Uterus (tissue), 4 donors: ENCODE results near the gene BHLHA15. TPM values are rescaled to one million over a fixed set of nuclear protein-coding genes. Genes with fewer than 3 reads are reported as not detected.

Experiments used
- DNase-seq, 2 donors: peaks; one replicate each; pipeline ENCODE4 v3.0.0-alpha.2; 2019 to 2020
- H3K27ac ChIP-seq, 2 donors: fragments of 200-600 bp; sonication (generic); 1 replicate in 1 of 2; 2 replicates in 1 of 2; pipeline ENCODE4 v1.5.1; 2016 to 2018
- H3K27me3 ChIP-seq, 2 donors: fragments of 200-600 bp; sonication (generic); one replicate each; pipeline ENCODE4 v1.5.1; 2018 to 2019; ENCODE audit warnings: control low read depth in 1 of 2
- H3K36me3 ChIP-seq, 2 donors: fragments of 200-600 bp; sonication (generic); one replicate each; pipeline ENCODE4 v1.5.1; 2019; ENCODE audit warnings: control low read depth in 1 of 2
- H3K4me1 ChIP-seq, 2 donors: fragments of 200-600 bp; sonication (generic); one replicate each; pipeline ENCODE4 v1.5.1; 2018 to 2019; ENCODE audit warnings: control low read depth in 1 of 2
- H3K4me3 ChIP-seq, 2 donors: fragments of 200-600 bp; sonication (generic); 1 replicate in 1 of 2; 2 replicates in 1 of 2; pipeline ENCODE4 v1.5.1; 2018 to 2019; ENCODE audit warnings: mild to moderate bottlenecking in 1 of 2
- H3K9me3 ChIP-seq, 2 donors: fragments of 200-600 bp; sonication (generic); one replicate each; pipeline ENCODE4 v1.5.1; 2019; ENCODE audit warnings: control low read depth in 1 of 2
- CTCF ChIP-seq, 4 experiments: fragments of 200-600 bp in 2 of 4; fragments of 450-650 bp in 2 of 4; sonication (generic) in 2 of 4; IDR thresholded peaks; one replicate each; pipeline ENCODE4 v1.5.1; 2016 to 2019; ENCODE audit warnings: antibody characterized with exemption in 4 of 4, mild to moderate bottlenecking in 2 of 4, moderate library complexity in 1 of 4
- POLR2A ChIP-seq, 2 donors: fragments of 450-650 bp; IDR thresholded peaks; one replicate each; pipeline ENCODE4 v1.6.1; 2016; ENCODE audit warnings: antibody characterized with exemption in 2 of 2, mild to moderate bottlenecking in 1 of 2, moderate library complexity in 1 of 2
- intact Hi-C: fragments of 100-400 bp; cut with DNase I; formaldehyde crosslinking; loops from one replicate; pipeline ENCODE4 v1.15.1; 2023; ENCODE audit warnings: low total_unique reads
- total RNA-seq, 4 donors: library from RNA; depleted of rRNA in 3 of 4; stranded (reverse); fragments of >200 nt in 3 of 4; gene quantifications; one replicate each; pipeline versions ENCODE4 v1.1.0 to v1.2.4, GENCODE V29; 2014 to 2023
- donor health status: DM: yes; HTN: yes; CAD: no.

BHLHA15 gene
- total RNA-seq, 4 donors from 2014 or later: 0.41 to 1.6 TPM; not detected in 2

- H3K4me1 ChIP-seq: no peaks in the 10 kb centered on the region
- H3K36me3 ChIP-seq: no peaks in the 10 kb centered on the region
- H3K27ac ChIP-seq: no peak overlapping the region
- intact Hi-C loops: loop anchor here (5.0 kb wide), 1 partner anchor 62 kb away; the partner anchor contains the start of gene LMTK2
- TF ChIP-seq POLR2A (IDR thresholded peaks at IDR 0.05) (no peak), CTCF (IDR thresholded peaks at IDR 0.05) (no peak)
- no peak overlapping the region for H3K4me3 ChIP-seq
- no peaks in the 10 kb centered on the region for H3K9me3 ChIP-seq
- DNase-seq: no peak
- no peaks in the 10 kb centered on the region for H3K27me3 ChIP-seq
Measured at GRCh38 chr7:98168904-98169621, 42.2 kb upstream of the BHLHA15 start.

GRCh38 chr7:98170966-98171365, 40.3 kb upstream of the BHLHA15 start:
- Histone ChIP-seq H3K4me1 (no peaks in the 10 kb centered on the region), H3K27me3 (no peaks in the 10 kb centered on the region), H3K4me3 (no peak overlapping the region), H3K36me3 (no peaks in the 10 kb centered on the region), H3K27ac (no peak overlapping the region), H3K9me3 (no peaks in the 10 kb centered on the region)
- intact Hi-C loops: no loop called here
- no peak for TF ChIP-seq POLR2A (IDR thresholded peaks at IDR 0.05)
- no peak for TF ChIP-seq CTCF (IDR thresholded peaks at IDR 0.05)
- DNase-seq: no peak

DNA sequence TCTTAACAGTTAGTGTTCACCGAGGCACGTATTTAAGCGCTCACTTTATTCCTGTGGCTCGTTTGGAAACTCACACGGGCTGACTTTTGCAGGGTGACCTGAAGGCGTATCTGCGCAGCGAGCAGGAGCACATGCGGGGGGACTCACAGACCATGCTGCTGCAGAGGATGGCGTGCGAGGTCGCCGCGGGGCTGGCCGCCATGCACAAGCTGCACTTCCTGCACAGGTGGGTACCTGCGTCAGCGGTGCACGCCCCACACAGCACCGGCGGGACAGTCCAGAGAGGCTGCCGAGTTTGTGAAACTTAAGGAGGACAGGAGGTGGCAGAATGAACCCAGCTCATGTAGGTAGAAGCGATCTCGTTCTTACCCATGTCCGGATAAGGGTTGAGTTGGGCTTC, 39.8 kb upstream of the BHLHA15 start:
- Histone ChIP-seq H3K27me3 (no peaks in the 10 kb centered on the region), H3K27ac (no peak overlapping the region), H3K4me3 (no peak overlapping the region), H3K4me1 (no peaks in the 10 kb centered on the region), H3K9me3 (no peaks in the 10 kb centered on the region), H3K36me3 (no peaks in the 10 kb centered on the region)
- intact Hi-C loops: no loop called here
- no peak for DNase-seq
- no peak for TF ChIP-seq CTCF (IDR thresholded peaks at IDR 0.05)
- TF ChIP-seq POLR2A (IDR thresholded peaks at IDR 0.05): no peak

DNA sequence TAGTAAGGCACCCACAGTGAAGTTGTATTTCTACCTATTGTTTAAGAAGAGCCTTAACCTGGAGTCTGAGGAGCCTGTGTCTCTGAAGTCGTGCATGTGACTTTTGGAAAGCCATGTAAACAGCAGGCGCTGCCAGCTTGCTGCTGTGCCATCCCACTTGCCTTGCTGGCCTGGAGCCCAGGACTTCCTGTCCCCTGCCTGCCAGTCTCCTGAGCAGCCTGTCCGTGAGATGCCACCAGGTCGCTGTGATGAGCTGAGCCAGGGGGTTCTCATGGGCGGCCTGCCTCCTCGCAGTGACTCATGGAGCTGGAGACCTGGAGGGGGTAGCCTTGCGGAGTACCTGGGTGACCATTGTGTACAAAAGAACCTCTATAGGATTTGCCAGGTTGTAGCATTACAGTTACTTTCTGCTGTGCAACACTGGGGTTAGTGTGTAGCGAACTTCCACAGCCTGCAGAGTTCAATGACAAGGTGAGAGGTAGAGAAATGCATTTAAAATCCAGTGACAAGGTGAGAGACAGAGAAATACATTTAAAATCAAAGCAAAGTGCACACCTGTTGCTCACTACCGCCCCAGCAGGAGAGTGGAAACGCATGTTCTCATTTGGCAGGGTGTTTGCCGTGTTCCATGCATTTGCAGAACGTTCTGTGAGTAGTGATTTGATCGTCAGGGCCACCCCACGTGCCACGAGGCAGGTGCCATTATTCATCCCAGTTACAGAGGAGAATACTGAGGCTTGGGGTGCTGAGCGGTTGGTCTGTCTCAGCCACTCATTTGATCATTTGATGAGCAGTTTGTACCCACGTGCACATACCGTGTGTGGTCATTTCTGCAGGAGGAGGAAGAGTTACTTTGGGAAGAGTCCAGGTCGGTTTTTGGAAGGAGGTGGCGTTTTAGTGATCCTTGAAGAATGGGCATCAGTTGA, 36.6 kb upstream of the BHLHA15 start:
- Histone ChIP-seq H3K4me1 (no peaks in the 10 kb centered on the region), H3K36me3 (no peaks in the 10 kb centered on the region), H3K27me3 (no peaks in the 10 kb centered on the region), H3K27ac (no peak overlapping the region), H3K4me3 (no peak overlapping the region), H3K9me3 (no peaks in the 10 kb centered on the region)
- TF ChIP-seq CTCF (IDR thresholded peaks at IDR 0.05) (no peak), POLR2A (IDR thresholded peaks at IDR 0.05) (no peak)
- intact Hi-C loops: no loop called here
- DNase-seq: no peak
